Colonic mucosa (tissue), 4 donors: ENCODE results near the gene KIAA1614. TPM values are rescaled to one million over a fixed set of nuclear protein-coding genes. Genes with fewer than 3 reads are reported as not detected.
A peak's percentile ranks its signal among the peaks of the same experiment; 100 is the strongest.

Experiments used
- DNase-seq: peaks from one replicate; pipeline ENCODE4 v3.0.0-alpha.2; 2020
- H3K27ac ChIP-seq: fragments of 200-600 bp; one replicate; pipeline ENCODE4 v1.8.0; 2021
- H3K27me3 ChIP-seq: fragments of 200-600 bp; one replicate; pipeline ENCODE4 v1.8.0; 2021
- H3K36me3 ChIP-seq: fragments of 200-600 bp; one replicate; pipeline ENCODE4 v1.8.0; 2021
- H3K4me1 ChIP-seq: fragments of 200-600 bp; one replicate; pipeline ENCODE4 v1.8.0; 2021; ENCODE audit warnings: mild to moderate bottlenecking
- H3K4me3 ChIP-seq: fragments of 200-600 bp; one replicate; pipeline ENCODE4 v1.8.0; 2021
- H3K9ac ChIP-seq, 2 donors: one replicate each; pipeline ENCODE4 v1.7.0; 2013; ENCODE audit warnings: control low read depth in 2 of 2, low read depth in 2 of 2, low read length in 2 of 2
- H3K9me3 ChIP-seq: fragments of 200-600 bp; one replicate; pipeline ENCODE4 v1.8.0; 2021
- CTCF ChIP-seq: fragments of 200-600 bp; IDR thresholded peaks from one replicate; pipeline ENCODE4 v1.8.0; 2022; ENCODE audit warnings: antibody characterized with exemption, mild to moderate bottlenecking
- intact Hi-C: fragments of 100-400 bp; cut with DNase I; formaldehyde crosslinking; loops from one replicate; pipeline ENCODE4 v1.14.1; 2022
- total RNA-seq, 2 donors: library from RNA; stranded (reverse); fragmentation: NEBNext Ultra II Directional in 1 of 2; extraction: Animal tissue kit (Norgen Biotek cat#: 25700) in 1 of 2; gene quantifications; one replicate each; pipeline ENCODE4 v1.2.1, GENCODE V29; 2021
- donor health status: healthy.
- donor health status: DM: no; HTN: no; CAD: no.
- donor health status: DM: no; HTN: no; CAD: no.

Gene KIAA1614
- total RNA-seq, 2 donors from 2014 or later = 0.74 to 2.1 TPM

GRCh38 chr1:180909005-180909414 lies 3.7 kb upstream of the KIAA1614 start:
- Histone ChIP-seq H3K4me3 (no peak overlapping the region), H3K27ac (no peak overlapping the region), H3K4me1 (no peaks in the 10 kb centered on the region), H3K9ac (no peak overlapping the region), H3K9me3 (no peaks in the 10 kb centered on the region), H3K27me3 (peaks cover 12% of the 10 kb centered on the region), H3K36me3 (no peaks in the 10 kb centered on the region)
- TF ChIP-seq CTCF = no peak
- DNase-seq = no peak
- intact Hi-C loops = no loop called here

DNA sequence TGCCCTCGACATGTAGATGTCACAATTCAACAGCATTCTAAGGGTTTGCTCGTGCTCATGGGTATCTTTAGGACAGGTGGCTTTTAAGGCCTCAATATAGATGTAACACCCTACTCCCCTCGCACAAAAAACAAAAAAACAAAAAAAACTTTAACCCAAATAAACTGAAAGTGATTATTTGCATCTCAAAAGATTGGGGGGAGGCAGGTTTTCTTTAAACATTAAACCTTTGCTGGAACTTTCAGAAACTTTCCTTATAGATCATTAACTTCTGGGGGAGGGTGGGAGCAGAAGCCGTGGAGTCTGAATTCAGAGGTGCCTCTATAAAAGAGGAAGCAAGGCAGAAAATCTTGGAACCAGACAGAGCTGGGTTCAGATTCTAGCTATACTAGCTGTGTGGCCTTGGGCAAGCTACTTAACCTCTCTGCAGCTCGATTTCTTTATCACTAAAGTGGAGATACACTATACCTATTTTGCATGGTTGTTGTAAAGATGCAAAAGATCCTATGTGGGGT lies 3.2 kb upstream of the KIAA1614 start:
- no peak overlapping the region for H3K4me3 ChIP-seq
- DNase-seq = no peak
- H3K36me3 ChIP-seq = no peaks in the 10 kb centered on the region
- H3K4me1 ChIP-seq = no peaks in the 10 kb centered on the region
- no peaks in the 10 kb centered on the region for H3K9me3 ChIP-seq
- H3K27me3 ChIP-seq = peaks cover 12% of the 10 kb centered on the region
- intact Hi-C loops = no loop called here
- no peak for TF ChIP-seq CTCF
- H3K27ac ChIP-seq = no peak overlapping the region
- H3K9ac ChIP-seq = no peak overlapping the region

DNA sequence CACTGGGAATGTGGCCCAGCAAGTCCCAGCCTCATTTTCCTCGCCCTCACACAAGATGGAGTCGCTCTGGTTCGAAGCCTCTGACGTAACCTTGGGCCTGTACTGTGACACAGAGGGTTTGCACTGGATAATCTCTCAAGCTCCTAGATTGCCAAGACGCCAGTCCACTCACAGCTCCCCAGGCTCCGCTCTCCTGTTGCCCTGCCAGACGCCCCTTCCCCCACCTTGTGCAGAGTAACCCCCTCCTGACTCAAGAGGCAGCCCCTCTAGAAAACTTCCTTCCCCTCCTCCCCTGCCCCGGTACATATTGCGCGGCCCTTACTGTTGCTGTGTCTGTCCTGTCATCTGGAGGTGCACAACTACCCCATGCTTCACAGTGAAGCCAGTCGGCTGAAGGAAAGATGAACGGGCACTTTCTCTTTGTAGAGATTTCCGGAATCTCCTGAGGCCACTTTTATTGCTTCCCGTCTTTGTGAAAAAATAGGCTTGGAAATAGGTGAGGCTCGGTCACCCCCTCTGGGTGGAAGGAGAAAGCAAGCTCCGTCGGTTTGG lies 981 bp upstream of the KIAA1614 start:
- no peaks in the 10 kb centered on the region for H3K9me3 ChIP-seq
- H3K36me3 ChIP-seq = no peaks in the 10 kb centered on the region
- peak overlapping the region; percentile 67 for H3K27ac ChIP-seq
- H3K27me3 ChIP-seq = peaks cover 12% of the 10 kb centered on the region
- TF ChIP-seq CTCF = no peak
- DNase-seq = no peak
- H3K4me1 ChIP-seq = no peaks in the 10 kb centered on the region
- H3K4me3 ChIP-seq = peak overlapping the region; percentile 59
- intact Hi-C loops = no loop called here
- H3K9ac ChIP-seq = peak overlapping the region; percentile 66

GRCh38 chr1:180912211-180912800 lies 391 bp upstream of the KIAA1614 start:
- TF ChIP-seq CTCF = no peak
- Histone ChIP-seq H3K9me3 (no peaks in the 10 kb centered on the region), H3K9ac (peak overlapping the region; percentile 66), H3K4me3 (peak overlapping the region; percentile 59), H3K36me3 (no peaks in the 10 kb centered on the region), H3K27ac (peak overlapping the region; percentile 67), H3K27me3 (peaks cover 12% of the 10 kb centered on the region), H3K4me1 (no peaks in the 10 kb centered on the region)
- DNase-seq = peak; percentile 29
- intact Hi-C loops = no loop called here

DNA sequence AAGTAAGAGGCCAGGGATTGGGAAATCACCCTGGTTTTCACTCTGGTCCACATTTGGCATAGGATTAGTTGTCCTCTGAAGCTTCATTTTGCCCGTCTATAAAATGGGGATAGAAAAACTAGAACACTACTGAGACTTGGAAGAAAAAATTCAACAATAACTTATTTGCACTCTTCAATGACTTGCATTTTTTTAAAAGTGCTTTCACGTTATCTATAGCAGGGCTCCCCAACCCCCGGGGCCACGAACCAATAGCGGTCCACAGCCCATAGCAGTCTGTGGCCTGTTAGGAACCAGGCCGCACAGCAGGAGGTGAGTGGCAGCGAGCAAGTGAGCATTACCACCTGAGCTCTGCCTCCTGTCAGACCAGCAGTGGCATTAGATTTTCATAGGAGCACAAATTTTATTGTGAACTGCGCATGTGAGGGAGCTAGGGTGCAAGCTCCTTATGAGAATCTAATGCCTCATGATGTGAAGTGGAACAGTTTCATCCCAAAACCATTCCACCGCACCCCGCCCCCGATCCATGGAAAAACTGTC lies 2.8 kb downstream of the KIAA1614 start:
- DNase-seq = no peak
- Histone ChIP-seq H3K27me3 (peaks cover 12% of the 10 kb centered on the region), H3K9me3 (no peaks in the 10 kb centered on the region), H3K4me3 (no peak overlapping the region), H3K4me1 (no peaks in the 10 kb centered on the region), H3K9ac (no peak overlapping the region), H3K36me3 (no peaks in the 10 kb centered on the region), H3K27ac (no peak overlapping the region)
- intact Hi-C loops = no loop called here
- TF ChIP-seq CTCF = no peak
